Left renal cortex interstitium (tissue), 4 donors: ENCODE data around the gene SLC6A19. TPM values are rescaled to one million over a fixed set of nuclear protein-coding genes. Genes with fewer than 3 reads are reported as not detected.

ENCODE experiments used
- DNase-seq, 4 donors: peaks; one replicate each; pipeline ENCODE4 v3.0.0-alpha.2; 2013; ENCODE audit warnings: low read depth in 4 of 4, low spot score in 2 of 4, missing footprints in 1 of 4
- polyA plus RNA-seq, 4 donors: library from polyadenylated mRNA; unstranded; fragments of 120-200 nt; gene quantifications; one replicate each; pipeline ENCODE4 v1.2.1, GENCODE V29; 2013; ENCODE audit not compliant: insufficient read length in 4 of 4

SLC6A19 gene
- polyA plus RNA-seq, 4 donors = 35.4 to 76.4 (median 59.7) TPM

DNA sequence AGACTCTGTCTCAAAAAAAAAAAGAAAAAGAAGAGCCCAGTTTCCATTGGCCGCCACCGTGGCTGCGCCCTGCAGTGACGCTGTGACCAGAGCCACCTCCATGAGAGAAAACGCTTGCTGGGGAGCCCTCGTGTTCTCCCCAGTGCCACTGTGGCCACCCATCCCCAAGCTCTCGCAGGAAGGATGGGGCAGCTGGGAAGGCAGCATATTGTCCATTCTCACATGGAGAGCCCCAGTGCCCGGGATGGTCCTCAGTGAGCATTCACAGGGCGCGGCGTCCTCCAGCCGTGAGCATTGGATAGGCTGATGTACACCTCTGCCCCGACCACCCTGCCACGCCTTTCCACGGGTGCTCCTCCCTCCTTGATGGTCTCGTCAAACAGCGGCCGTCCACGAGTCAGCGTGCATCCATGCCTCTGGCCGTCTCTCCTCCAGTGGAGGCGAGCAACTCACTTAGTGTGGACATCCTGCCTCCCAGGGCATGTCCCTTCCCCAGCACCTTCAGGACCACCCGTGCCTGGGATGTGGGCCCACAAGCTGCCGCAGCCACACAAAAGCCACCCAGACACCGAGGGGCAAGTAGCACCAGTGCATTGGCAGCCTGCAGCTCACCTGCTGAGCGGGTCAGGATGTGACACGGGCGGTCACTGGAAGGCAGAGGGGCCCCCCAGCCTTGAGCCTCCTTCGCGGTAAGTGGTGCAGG is 23.4 kb upstream of the SLC6A19 start:
- DNase-seq = no peak

DNA sequence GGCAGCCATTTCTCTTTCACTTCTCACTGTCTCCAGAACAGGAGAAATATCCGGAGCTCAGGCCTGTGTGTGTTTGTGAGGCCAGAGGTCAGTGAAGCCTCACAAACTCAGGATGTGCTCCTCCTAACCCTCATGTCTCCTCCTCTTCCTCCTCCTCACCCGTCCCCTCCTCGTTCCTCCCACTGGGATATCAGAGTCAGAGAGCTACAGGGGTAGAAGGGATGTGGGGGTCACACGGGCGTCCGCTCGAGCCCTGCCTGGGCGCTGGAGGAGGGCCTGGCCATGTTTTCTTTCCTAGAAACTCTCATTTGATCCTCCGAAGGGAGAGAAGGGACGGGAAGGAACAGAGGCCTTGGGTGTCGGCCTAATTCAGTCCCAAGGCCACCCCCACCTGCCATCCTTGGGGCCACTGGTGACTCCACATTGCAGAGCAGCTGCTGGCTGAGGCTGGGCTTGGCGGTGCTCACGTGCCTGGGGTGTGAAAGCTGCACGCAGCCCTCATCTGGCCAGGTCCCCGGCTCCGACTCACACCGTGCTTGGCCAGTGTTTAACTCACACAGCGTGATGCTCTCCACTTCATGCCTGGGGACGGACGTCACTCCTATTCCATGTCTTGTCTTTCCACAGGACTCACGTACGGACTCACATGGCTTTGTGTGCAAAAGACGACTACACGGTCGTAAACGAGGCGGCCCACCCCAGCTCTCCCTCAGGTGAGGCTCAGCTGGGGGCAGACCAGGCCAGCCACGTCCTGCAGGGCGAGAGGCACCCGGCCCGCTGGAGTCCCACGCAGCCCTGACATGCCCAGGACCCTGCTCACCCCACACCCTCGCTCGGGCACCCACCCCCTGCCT is 22.6 kb upstream of the SLC6A19 start:
- no peak for DNase-seq

DNA sequence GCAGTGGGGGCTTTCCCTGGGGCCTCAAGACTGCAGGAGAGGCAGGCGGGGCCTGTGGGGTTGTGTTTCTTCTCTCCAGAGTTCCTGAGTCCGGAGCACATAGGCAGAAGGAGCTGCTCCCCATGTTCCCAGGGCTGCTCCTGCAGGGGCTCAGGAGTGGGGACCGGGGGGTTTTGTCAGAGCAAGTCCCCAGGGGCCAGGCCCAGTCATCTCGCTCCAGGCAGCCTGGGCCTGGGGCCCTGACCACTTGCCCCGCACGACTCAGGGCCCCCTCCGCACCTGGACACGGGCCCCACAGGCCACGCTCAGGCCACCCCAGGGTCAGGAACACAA is 22.0 kb upstream of the SLC6A19 start:
- DNase-seq = no peak

DNA sequence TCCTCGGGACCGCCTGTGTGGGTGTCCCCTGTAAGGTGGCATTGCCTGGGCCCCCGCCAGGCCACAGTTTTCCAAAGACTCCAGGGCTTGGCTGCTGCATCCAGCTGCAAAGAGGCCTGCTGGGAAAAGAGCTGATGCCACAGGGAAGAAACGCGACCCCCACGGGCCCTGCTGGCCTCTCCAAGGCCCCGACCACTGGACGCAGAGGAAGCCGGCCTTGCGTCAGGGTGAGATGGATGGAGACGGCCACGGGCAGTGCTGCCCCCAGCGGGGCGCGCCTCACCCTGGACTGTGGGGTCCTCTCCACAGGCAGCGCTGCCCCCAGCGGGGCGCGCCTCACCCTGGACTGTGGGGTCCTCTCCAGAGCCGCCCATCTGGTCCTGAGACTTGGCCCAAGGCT is 21.3 kb upstream of the SLC6A19 start:
- DNase-seq = no peak

DNA sequence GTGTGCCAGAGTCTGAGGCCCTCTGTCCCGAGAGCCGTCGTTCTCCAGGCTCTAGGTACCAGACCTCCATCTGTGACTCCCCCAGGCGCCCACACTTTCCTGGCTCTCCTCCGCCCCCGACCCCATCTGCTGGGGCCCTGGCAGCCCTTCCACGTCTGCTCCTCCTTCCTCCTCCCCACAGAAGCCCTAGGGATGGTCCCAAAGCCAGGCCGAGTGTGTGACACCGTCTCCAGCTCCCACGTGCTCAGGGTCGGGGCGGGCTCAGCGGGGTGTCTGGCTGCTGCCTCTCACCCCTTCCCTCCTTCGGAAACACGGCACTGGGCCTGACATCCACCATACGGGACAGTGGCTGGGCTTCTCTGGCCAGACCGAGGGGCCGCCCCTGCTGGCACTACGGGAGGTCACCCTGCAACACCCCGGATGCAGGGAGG is 20.5 kb upstream of the SLC6A19 start:
- no peak for DNase-seq

- DNase-seq = no peak
Measured at GRCh38 chr5:1181451-1182359, 19.7 kb upstream of the SLC6A19 start.

DNA sequence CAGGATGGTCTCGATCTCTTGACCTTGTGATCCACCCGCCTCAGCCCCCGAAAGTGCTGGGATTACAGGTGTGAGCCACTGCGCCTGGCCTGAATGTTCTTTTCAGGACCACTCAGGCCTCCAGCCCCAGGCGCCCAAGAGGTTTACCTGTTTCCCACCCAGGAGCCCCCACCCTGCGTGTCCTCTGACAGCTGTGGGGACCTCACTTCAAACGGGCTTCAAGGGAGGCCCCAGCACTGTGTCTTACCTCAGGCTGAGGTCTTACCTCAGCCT is 19.1 kb upstream of the SLC6A19 start:
- no peak for DNase-seq

DNA sequence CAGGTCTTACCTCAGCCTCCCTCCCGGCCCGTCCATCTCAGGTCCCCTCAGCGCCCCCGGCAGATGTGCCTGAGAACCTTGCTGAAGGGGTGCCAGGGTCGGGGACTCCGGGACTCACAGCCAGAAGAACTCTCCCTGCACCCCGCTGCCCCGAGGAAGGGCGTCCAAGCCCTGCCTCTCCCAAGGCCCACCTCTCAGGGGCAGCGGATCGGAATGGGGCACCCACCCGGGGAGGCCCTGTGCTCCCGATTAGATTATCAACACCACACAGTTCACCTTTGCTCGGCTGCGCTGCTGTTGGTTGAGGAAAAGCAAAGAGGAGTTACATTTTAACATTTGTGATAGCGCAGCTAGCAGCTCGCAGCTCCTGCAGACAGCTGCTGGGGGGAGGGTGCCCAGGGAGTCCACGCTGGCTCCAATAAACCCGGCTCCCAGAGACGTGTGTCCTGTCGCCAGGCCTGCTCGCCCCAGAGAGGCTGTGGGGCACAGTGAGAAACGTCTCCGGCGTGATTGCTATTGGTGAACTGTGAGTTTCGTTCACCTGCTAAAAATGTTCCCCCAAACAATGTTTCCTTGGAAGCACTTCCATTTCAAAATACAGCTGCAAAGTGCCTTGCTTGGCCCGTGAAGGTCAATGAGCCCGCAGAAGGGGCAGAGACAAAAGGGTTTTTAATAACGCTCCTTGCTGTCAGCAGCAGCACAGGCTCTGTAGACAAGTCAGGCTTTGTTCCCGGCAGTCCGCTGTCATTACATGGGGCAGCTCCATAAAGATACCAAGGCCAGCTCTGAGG is 18.6 kb upstream of the SLC6A19 start:
- DNase-seq = no peak

- DNase-seq = no peak
Measured at GRCh38 chr5:1183424-1184162, 17.8 kb upstream of the SLC6A19 start.

GRCh38 chr5:1184163-1184470 is 17.3 kb upstream of the SLC6A19 start:
- no peak for DNase-seq

- no peak for DNase-seq
Measured at GRCh38 chr5:1184481-1184880, 16.9 kb upstream of the SLC6A19 start.

DNA sequence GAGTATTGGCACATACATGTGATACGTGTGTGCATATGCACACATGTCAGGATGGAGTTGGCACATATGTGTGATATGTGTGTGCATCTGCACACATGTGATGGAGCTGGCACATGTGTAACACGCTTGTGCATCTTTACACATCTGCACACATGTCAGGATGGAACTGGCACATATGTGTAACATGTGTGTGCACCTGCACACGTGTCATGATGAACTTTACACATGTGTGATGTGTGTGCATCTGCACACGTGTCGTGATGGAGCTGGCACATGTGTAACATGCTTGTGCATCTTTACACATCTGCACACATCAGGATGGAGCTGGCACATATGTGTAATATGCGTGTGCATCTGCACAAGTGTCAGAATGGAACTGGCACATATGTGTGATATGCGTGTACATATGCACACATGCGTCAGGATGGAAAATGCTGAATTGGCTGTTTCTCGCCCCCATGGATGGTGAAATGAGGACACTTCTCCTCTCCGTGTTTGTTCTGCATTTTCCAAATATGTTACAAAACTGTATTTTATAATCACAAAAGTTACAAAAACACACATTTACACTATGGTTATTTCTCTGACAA is 16.3 kb upstream of the SLC6A19 start:
- no peak for DNase-seq

- DNase-seq = no peak
Measured at GRCh38 chr5:1185629-1186350, 15.6 kb upstream of the SLC6A19 start.

- DNase-seq = no peak
Measured at GRCh38 chr5:1186351-1187233, 14.8 kb upstream of the SLC6A19 start.

GRCh38 chr5:1187234-1187949 is 14.0 kb upstream of the SLC6A19 start:
- DNase-seq = no peak

- no peak for DNase-seq
Measured at GRCh38 chr5:1187950-1188334, 13.5 kb upstream of the SLC6A19 start.

GRCh38 chr5:1188464-1188863 is 12.9 kb upstream of the SLC6A19 start:
- no peak for DNase-seq
